ENCODE data around the gene MSI1.

MSI1 gene

GRCh38 chr12:120368789-120369602, at the start of gene MSI1:
TSS of gene MSI1 (minus strand) at chr12:120369164. CDS start at chr12:120369091, 73 bp downstream.
- H3K4me1 ChIP-seq (ENCODE audit: control insufficient read depth, insufficient read depth, low read length) = peaks cover 45% of the 10 kb centered on the region
- peak within 1 kb of the TSS; percentile 50 for H3K9ac ChIP-seq (ENCODE audit: low read length)
- no peaks in the 10 kb centered on the region for H3K36me3 ChIP-seq (ENCODE audit: control insufficient read depth, insufficient read depth, low read length)
- no peaks in the 10 kb centered on the region for H3K9me3 ChIP-seq (ENCODE audit: control insufficient read depth, low read length)
- H3K27me3 ChIP-seq (ENCODE audit: control insufficient read depth, insufficient read depth, low read length) = peaks cover 51% of the 10 kb centered on the region
- H3K4me3 ChIP-seq (ENCODE audit: low read length) = no peak within 1 kb of the TSS

GRCh38 chr12:120417917-120418580, 49.1 kb upstream of the MSI1 start:
- no peak overlapping the region for H3K4me3 ChIP-seq (ENCODE audit: low read length)
- H3K4me1 ChIP-seq (ENCODE audit: control insufficient read depth, insufficient read depth, low read length) = no peaks in the 10 kb centered on the region
- H3K9me3 ChIP-seq (ENCODE audit: control insufficient read depth, low read length) = no peaks in the 10 kb centered on the region
- H3K27me3 ChIP-seq (ENCODE audit: control insufficient read depth, insufficient read depth, low read length) = peaks cover 4% of the 10 kb centered on the region
- H3K36me3 ChIP-seq (ENCODE audit: control insufficient read depth, insufficient read depth, low read length) = no peaks in the 10 kb centered on the region
- no peak overlapping the region for H3K9ac ChIP-seq (ENCODE audit: low read length)

GRCh38 chr12:120416490-120417216, 47.7 kb upstream of the MSI1 start:
- Histone ChIP-seq H3K4me3 (ENCODE audit: low read length) (no peak overlapping the region), H3K4me1 (ENCODE audit: control insufficient read depth, insufficient read depth, low read length) (no peaks in the 10 kb centered on the region), H3K27me3 (ENCODE audit: control insufficient read depth, insufficient read depth, low read length) (peaks cover 4% of the 10 kb centered on the region), H3K9ac (ENCODE audit: low read length) (no peak overlapping the region), H3K9me3 (ENCODE audit: control insufficient read depth, low read length) (no peaks in the 10 kb centered on the region), H3K36me3 (ENCODE audit: control insufficient read depth, insufficient read depth, low read length) (no peaks in the 10 kb centered on the region)

- Histone ChIP-seq H3K36me3 (ENCODE audit: control insufficient read depth, insufficient read depth, low read length) (no peaks in the 10 kb centered on the region), H3K27me3 (ENCODE audit: control insufficient read depth, insufficient read depth, low read length) (peaks cover 4% of the 10 kb centered on the region), H3K9me3 (ENCODE audit: control insufficient read depth, low read length) (no peaks in the 10 kb centered on the region), H3K9ac (ENCODE audit: low read length) (peak overlapping the region; percentile 50), H3K4me1 (ENCODE audit: control insufficient read depth, insufficient read depth, low read length) (no peaks in the 10 kb centered on the region), H3K4me3 (ENCODE audit: low read length) (no peak overlapping the region)
Measured at GRCh38 chr12:120413901-120414695, 45.1 kb upstream of the MSI1 start.

GRCh38 chr12:120412421-120412820, 43.5 kb upstream of the MSI1 start:
- Histone ChIP-seq H3K4me3 (ENCODE audit: low read length) (no peak overlapping the region), H3K27me3 (ENCODE audit: control insufficient read depth, insufficient read depth, low read length) (peaks cover 4% of the 10 kb centered on the region), H3K9ac (ENCODE audit: low read length) (no peak overlapping the region), H3K9me3 (ENCODE audit: control insufficient read depth, low read length) (no peaks in the 10 kb centered on the region), H3K36me3 (ENCODE audit: control insufficient read depth, insufficient read depth, low read length) (no peaks in the 10 kb centered on the region), H3K4me1 (ENCODE audit: control insufficient read depth, insufficient read depth, low read length) (no peaks in the 10 kb centered on the region)

- Histone ChIP-seq H3K9ac (ENCODE audit: low read length) (no peak overlapping the region), H3K4me3 (ENCODE audit: low read length) (no peak overlapping the region), H3K9me3 (ENCODE audit: control insufficient read depth, low read length) (no peaks in the 10 kb centered on the region), H3K4me1 (ENCODE audit: control insufficient read depth, insufficient read depth, low read length) (no peaks in the 10 kb centered on the region), H3K36me3 (ENCODE audit: control insufficient read depth, insufficient read depth, low read length) (no peaks in the 10 kb centered on the region), H3K27me3 (ENCODE audit: control insufficient read depth, insufficient read depth, low read length) (no peaks in the 10 kb centered on the region)
Measured at GRCh38 chr12:120408771-120409170, 39.8 kb upstream of the MSI1 start.

GRCh38 chr12:120406553-120406952, 37.6 kb upstream of the MSI1 start:
- Histone ChIP-seq H3K9ac (ENCODE audit: low read length) (no peak overlapping the region), H3K4me3 (ENCODE audit: low read length) (no peak overlapping the region), H3K36me3 (ENCODE audit: control insufficient read depth, insufficient read depth, low read length) (no peaks in the 10 kb centered on the region)

GRCh38 chr12:120406069-120406468, 37.1 kb upstream of the MSI1 start:
- no peaks in the 10 kb centered on the region for H3K9me3 ChIP-seq (ENCODE audit: control insufficient read depth, low read length)
- no peaks in the 10 kb centered on the region for H3K27me3 ChIP-seq (ENCODE audit: control insufficient read depth, insufficient read depth, low read length)
- no peak overlapping the region for H3K4me3 ChIP-seq (ENCODE audit: low read length)
- no peaks in the 10 kb centered on the region for H3K36me3 ChIP-seq (ENCODE audit: control insufficient read depth, insufficient read depth, low read length)
- H3K9ac ChIP-seq (ENCODE audit: low read length) = no peak overlapping the region
- H3K4me1 ChIP-seq (ENCODE audit: control insufficient read depth, insufficient read depth, low read length) = no peaks in the 10 kb centered on the region

More at GRCh38 chr12:120406553-120406952, 37.6 kb upstream of the MSI1 start:
- H3K27me3 ChIP-seq (ENCODE audit: control insufficient read depth, insufficient read depth, low read length) = no peaks in the 10 kb centered on the region
- no peaks in the 10 kb centered on the region for H3K4me1 ChIP-seq (ENCODE audit: control insufficient read depth, insufficient read depth, low read length)
- H3K9me3 ChIP-seq (ENCODE audit: control insufficient read depth, low read length) = no peaks in the 10 kb centered on the region

GRCh38 chr12:120404271-120404670, 35.3 kb upstream of the MSI1 start:
- no peak overlapping the region for H3K4me3 ChIP-seq (ENCODE audit: low read length)
- no peaks in the 10 kb centered on the region for H3K36me3 ChIP-seq (ENCODE audit: control insufficient read depth, insufficient read depth, low read length)
- no peaks in the 10 kb centered on the region for H3K4me1 ChIP-seq (ENCODE audit: control insufficient read depth, insufficient read depth, low read length)
- no peaks in the 10 kb centered on the region for H3K27me3 ChIP-seq (ENCODE audit: control insufficient read depth, insufficient read depth, low read length)
- H3K9me3 ChIP-seq (ENCODE audit: control insufficient read depth, low read length) = no peaks in the 10 kb centered on the region
- no peak overlapping the region for H3K9ac ChIP-seq (ENCODE audit: low read length)

- Histone ChIP-seq H3K4me3 (ENCODE audit: low read length) (no peak overlapping the region), H3K9me3 (ENCODE audit: control insufficient read depth, low read length) (no peaks in the 10 kb centered on the region), H3K36me3 (ENCODE audit: control insufficient read depth, insufficient read depth, low read length) (no peaks in the 10 kb centered on the region), H3K4me1 (ENCODE audit: control insufficient read depth, insufficient read depth, low read length) (no peaks in the 10 kb centered on the region), H3K9ac (ENCODE audit: low read length) (no peak overlapping the region), H3K27me3 (ENCODE audit: control insufficient read depth, insufficient read depth, low read length) (no peaks in the 10 kb centered on the region)
Measured at GRCh38 chr12:120403869-120404268, 34.9 kb upstream of the MSI1 start.

GRCh38 chr12:120402217-120402616, 33.3 kb upstream of the MSI1 start:
- H3K36me3 ChIP-seq (ENCODE audit: control insufficient read depth, insufficient read depth, low read length) = no peaks in the 10 kb centered on the region
- H3K4me1 ChIP-seq (ENCODE audit: control insufficient read depth, insufficient read depth, low read length) = peaks cover 7% of the 10 kb centered on the region
- H3K4me3 ChIP-seq (ENCODE audit: low read length) = no peak overlapping the region
- peaks cover 9% of the 10 kb centered on the region for H3K27me3 ChIP-seq (ENCODE audit: control insufficient read depth, insufficient read depth, low read length)
- H3K9ac ChIP-seq (ENCODE audit: low read length) = no peak overlapping the region
- H3K9me3 ChIP-seq (ENCODE audit: control insufficient read depth, low read length) = no peaks in the 10 kb centered on the region
